Adrenal gland (tissue), 5 donors: ENCODE data around the gene SLC43A3.

Experiments used
- CTCF ChIP-seq, 6 experiments: fragments of 450-650 bp in 4 of 6; fragments of 200-600 bp in 2 of 6; sonication (generic) in 1 of 6; IDR thresholded peaks; 1 replicate in 5 of 6; 2 replicates in 1 of 6; pipeline versions ENCODE4 v1.5.1 to v1.8.0; 2016 to 2021; ENCODE audit warnings: antibody characterized with exemption in 6 of 6, mild to moderate bottlenecking in 2 of 6, moderate library complexity in 1 of 6
- POLR2A ChIP-seq, 2 donors: fragments of 450-650 bp; IDR thresholded peaks; one replicate each; pipeline ENCODE4 v1.6.1; 2017; ENCODE audit warnings: antibody characterized with exemption in 2 of 2, mild to moderate bottlenecking in 2 of 2, moderate library complexity in 1 of 2
- donor health status: DM: no; HTN: no; CAD: no.

- TF ChIP-seq CTCF (IDR thresholded peaks at IDR 0.05) (no peak), POLR2A (IDR thresholded peaks at IDR 0.05) (no peak)
These were observed 39.5 kb downstream of the SLC43A3 start for GRCh38 chr11:57387289-57388030.
